K562 (cell line): ENCODE results near the gene GALNT16. TPM values are rescaled to one million over a fixed set of nuclear protein-coding genes. Genes with fewer than 3 reads are reported as not detected.

ENCODE experiments used
- ATAC-seq: fragments of 200-7000 bp; cut with Tn5 transposase; 3 replicates; pipeline ENCODE4 v1.9.1; 2020; ENCODE audit warnings: moderate library complexity
- BruUV-seq: library from RNA; stranded (reverse); fragments of 400-500 nt; replicated peaks from 2 replicates; lab custom pipeline; 2021; lab: Mats Ljungman, UMichigan
- CTCF ChIA-PET: fragments of 300-600 bp; formaldehyde crosslinking; extraction: SDS; loops from one replicate; lab custom pipeline; 2021; ENCODE audit warnings: low intra/inter-chr PET ratio; lab: Yijun Ruan, JAX
- POLR2A ChIA-PET: fragments of 300-600, 350-650 bp; sonication (Branson Sonifier 250); formaldehyde crosslinking; extraction: SDS; loops from one replicate; lab custom pipeline; 2021; ENCODE audit warnings: antibody characterized with exemption, inconsistent platforms; lab: Yijun Ruan, JAX
- DNase-seq, 4 experiments: peaks; one replicate each; pipeline versions ENCODE4 v3.0.0 to v3.0.0-alpha.2; 2011 to 2018; ENCODE audit warnings: low spot score in 3 of 4, mixed read lengths in 3 of 4; ENCODE audit errors: extremely low read depth in 1 of 4
- FAIRE-seq: peaks from 2 replicates; lab custom pipeline; 2011; peaks lifted over from hg19 to GRCh38; lab: Jason Lieb, UNC
- H2AFZ ChIP-seq: 2 replicates; pipeline ENCODE4 v1.6.0; 2011; ENCODE audit warnings: low read depth, low read length, control low read depth, inconsistent platforms
- H3K27ac ChIP-seq: fragments of 200-600 bp; 3 replicates; pipeline ENCODE4 v1.8.0; 2011; ENCODE audit warnings: low read depth, mild to moderate bottlenecking, control low read depth, inconsistent platforms, low read length, moderate library complexity, mixed read lengths; ENCODE audit errors: extremely low read depth
- H3K27me3 ChIP-seq, 2 experiments: fragments of 300-600 bp in 1 of 2; 2 replicates in 1 of 2; 3 replicates in 1 of 2; pipeline versions ENCODE4 v1.6.0 to v1.8.0; 2011; ENCODE audit warnings: inconsistent platforms in 2 of 2, low read length in 2 of 2, mild to moderate bottlenecking in 1 of 2, mixed read lengths in 1 of 2, moderate library complexity in 1 of 2; ENCODE audit not compliant: control insufficient read depth in 2 of 2, insufficient read depth in 2 of 2
- H3K36me3 ChIP-seq: fragments of 300-600 bp; 3 replicates; pipeline ENCODE4 v1.8.0; 2011; ENCODE audit warnings: mild to moderate bottlenecking, low read length, inconsistent platforms; ENCODE audit not compliant: control insufficient read depth, insufficient read depth
- H3K4me1 ChIP-seq, 2 experiments: fragments of 200-600 bp in 1 of 2; replicated peaks in 1 of 2; 2 replicates in 1 of 2; 3 replicates in 1 of 2; pipeline versions ENCODE4 v1.5.1 to v1.8.0; 2011; ENCODE audit warnings: inconsistent platforms in 2 of 2, low read length in 2 of 2, mild to moderate bottlenecking in 1 of 2, mixed read lengths in 1 of 2, moderate library complexity in 1 of 2; ENCODE audit not compliant: control insufficient read depth in 2 of 2, insufficient read depth in 2 of 2
- H3K4me2 ChIP-seq: 2 replicates; pipeline ENCODE4 v1.6.1; 2011; ENCODE audit warnings: low read length, control low read depth, inconsistent platforms, mixed read lengths; ENCODE audit not compliant: insufficient read depth
- H3K4me3 ChIP-seq: fragments of 200-600 bp; sonication (generic), shearing (Covaris generic); 2 replicates; pipeline ENCODE4 v1.5.1; 2016; ENCODE audit warnings: control low read depth, inconsistent platforms
- H3K79me2 ChIP-seq: fragments of 200-600 bp; 3 replicates; pipeline ENCODE4 v1.8.0; 2011; ENCODE audit warnings: low read length, inconsistent platforms; ENCODE audit not compliant: control insufficient read depth, insufficient read depth
- H3K9ac ChIP-seq, 2 experiments: 2 replicates each; pipeline versions ENCODE4 v1.6.0 to v1.6.1; 2011; ENCODE audit warnings: low read depth in 2 of 2, low read length in 2 of 2, control low read depth in 1 of 2, inconsistent platforms in 1 of 2, mild to moderate bottlenecking in 1 of 2, mixed read lengths in 1 of 2; ENCODE audit not compliant: insufficient read depth in 1 of 2
- H3K9me1 ChIP-seq: one replicate; pipeline ENCODE4 v1.6.0; 2011; ENCODE audit warnings: inconsistent platforms, mild to moderate bottlenecking, low read length, moderate library complexity; ENCODE audit not compliant: control insufficient read depth, insufficient read depth
- H3K9me3 ChIP-seq: replicated peaks from 2 replicates; pipeline ENCODE4 v1.5.1; 2011; ENCODE audit warnings: low read depth, low read length, inconsistent platforms; ENCODE audit not compliant: control insufficient read depth, insufficient read depth
- H4K20me1 ChIP-seq: replicated peaks from 2 replicates; pipeline ENCODE4 v1.6.1; 2011; ENCODE audit warnings: low read length, inconsistent platforms, mixed read lengths; ENCODE audit not compliant: control insufficient read depth, insufficient read depth
- BDP1 ChIP-seq: IDR thresholded peaks from 3 replicates; pipeline ENCODE4 v1.6.1; 2011; ENCODE audit not compliant: insufficient read length, insufficient read depth
- ZBTB40 ChIP-seq, 2 experiments: fragments of 450-650 bp in 1 of 2; sonication (generic) in 1 of 2; formaldehyde crosslinking in 1 of 2; IDR thresholded peaks; 2 replicates each; pipeline versions ENCODE4 v1.7.1 to v1.9.0; 2016 to 2022; ENCODE audit warnings: inconsistent platforms in 1 of 2, mild to moderate bottlenecking in 1 of 2, missing genetic modification reagents in 1 of 2
- ZNF717 ChIP-seq: fragments of 250-450 bp; sonication (Bioruptor Pico); IDR thresholded peaks from 2 replicates; pipeline ENCODE4 v1.5.0; 2021
- WGBS: fragments of 100-300 bp; shearing (Covaris generic); methylation state at CpG from one replicate; pipeline ENCODE4 v1.1.6; 2016; ENCODE audit warnings: low coverage, mixed read lengths; ENCODE audit not compliant: insufficient coverage; ENCODE audit errors: missing lambda C conversion rate; 5-methylcytosine and 5-hydroxymethylcytosine counted together
- in situ Hi-C: fragments of 300-500 bp; cut with MboI; formaldehyde crosslinking; loops from 4 replicates; pipeline ENCODE4 v1.15.0; 2018; ENCODE audit warnings: inconsistent platforms, mixed read lengths
- intact Hi-C: fragments of 100-400 bp; cut with micrococcal nuclease; formaldehyde crosslinking; loops from 2 replicates; pipeline ENCODE4 v1.14.2; 2022
- polyA plus RNA-seq, 8 experiments: library from polyadenylated mRNA; depleted of rRNA in 4 of 8; stranded (reverse) in 5 of 8; unstranded in 3 of 8; fragments of >200 nt; fragmentation: Nextera tagmentation in 2 of 8; fragmentation: Illumina TruSeq in 1 of 8; extraction: Ambion mirVana in 2 of 8; extraction: Trizol in 1 of 8; gene quantifications; 2 replicates each; pipeline versions ENCODE4 v1.2.1 to v1.2.3, GENCODE V29; 2011 to 2014; ENCODE audit warnings: inconsistent platforms in 1 of 8, missing spikeins in 1 of 8
- total RNA-seq, 7 experiments: library from RNA; depleted of rRNA in 6 of 7; stranded (reverse); fragments of >200 nt in 6 of 7; fragmentation: Illumina TruSeq in 2 of 7; extraction: Trizol in 2 of 7; gene quantifications; 2 replicates each; pipeline versions ENCODE4 v1.2.1 to v1.2.3, GENCODE V29; 2011 to 2021; ENCODE audit warnings: low replicate concordance in 1 of 7

GALNT16 gene
- total and polyA plus RNA-seq, 9 of the 15 experiments (the other 6 are each of a cell fraction or from before 2014, with no cell fraction given) = not detected

GRCh38 chr14:69252851-69253250, 7.1 kb upstream of the GALNT16 start:
- no peak overlapping the region for H3K27ac ChIP-seq
- ATAC-seq (no peak), DNase-seq (no peak), FAIRE-seq (no peak)
- H3K79me2 ChIP-seq = no peaks in the 10 kb centered on the region
- no peak overlapping the region for H3K4me2 ChIP-seq
- H3K9me1 ChIP-seq = no peaks in the 10 kb centered on the region
- no peak overlapping the region for H3K9ac ChIP-seq
- H3K9me3 ChIP-seq = no peaks in the 10 kb centered on the region
- in situ Hi-C loops = loop anchor here (25.0 kb wide), 1 partner anchor 209 kb away; no protein-coding TSS in a partner anchor
- no peak overlapping the region for H3K4me3 ChIP-seq
- BruUV-seq = no TSS peak
- no peaks in the 10 kb centered on the region for H3K4me1 ChIP-seq
- no peaks in the 10 kb centered on the region; the same call in 1 of the 2 replicates for H4K20me1 ChIP-seq
- intact Hi-C loops = no loop called here
- H2AFZ ChIP-seq = no peak overlapping the region
- no peaks in the 10 kb centered on the region for H3K36me3 ChIP-seq
- CTCF ChIA-PET = no interaction called here
- WGBS = 0% methylated on average over 3 of the region's 3 CpGs
- POLR2A ChIA-PET = interaction anchor here (0.5 kb wide), 1 partner anchor 593 kb away, joined by 3 read pairs; no protein-coding TSS in a partner anchor
- TF ChIP-seq ZBTB40 (IDR thresholded peaks at IDR 0.05) (no peak), ZBTB40 (CRISPR knock-in tag; IDR thresholded peaks at IDR 0.05) (no peak), ZNF717 (no peak), BDP1 (no peak)
- H3K27me3 ChIP-seq = peaks cover 5 to 51% of the 10 kb centered on the region in 2 experiments; a peak in 4 of 5 replicates
